Fibroblast of lung (primary cell): ENCODE data around the gene CCK. TPM values are rescaled to one million over a fixed set of nuclear protein-coding genes. Genes with fewer than 3 reads are reported as not detected.
A peak's percentile ranks its signal among the peaks of the same experiment; 100 is the strongest.

Experiments
- DNase-seq, 2 donors: peaks; one replicate each; pipeline versions ENCODE4 v3.0.0 to v3.0.0-alpha.2; 2010; ENCODE audit warnings: low read depth in 2 of 2
- H2AFZ ChIP-seq: 2 replicates; pipeline ENCODE4 v1.5.1; 2012; ENCODE audit warnings: low read length, control low read depth, inconsistent platforms
- H3K27ac ChIP-seq: 2 replicates; pipeline ENCODE4 v1.5.1; 2011; ENCODE audit warnings: low read length, control low read depth; ENCODE audit not compliant: insufficient read depth
- H3K27me3 ChIP-seq: 2 replicates; pipeline ENCODE4 v1.5.1; 2011; ENCODE audit warnings: mild to moderate bottlenecking, low read length; ENCODE audit not compliant: control insufficient read depth, insufficient read depth
- H3K36me3 ChIP-seq: 2 replicates; pipeline ENCODE4 v1.5.1; 2011; ENCODE audit warnings: low read length; ENCODE audit not compliant: control insufficient read depth, insufficient read depth
- H3K4me1 ChIP-seq: 2 replicates; pipeline ENCODE4 v1.5.1; 2011; ENCODE audit warnings: low read length; ENCODE audit not compliant: control insufficient read depth, insufficient read depth; ENCODE audit errors: extremely low read depth
- H3K4me2 ChIP-seq: 2 replicates; pipeline ENCODE4 v1.5.1; 2011; ENCODE audit warnings: low read length, control low read depth; ENCODE audit not compliant: insufficient read depth; ENCODE audit errors: extremely low read depth
- H3K4me3 ChIP-seq, 4 experiments: fragments of 200-600 bp in 1 of 4; sonication (generic) in 1 of 4; replicated peaks in 1 of 4; 2 replicates each; pipeline ENCODE4 v1.5.1; 2011 to 2016; ENCODE audit warnings: low read length in 4 of 4, low read depth in 3 of 4, mild to moderate bottlenecking in 3 of 4, control low read depth in 2 of 4, inconsistent platforms in 1 of 4, mixed read lengths in 1 of 4; ENCODE audit not compliant: insufficient read depth in 1 of 4; ENCODE audit errors: control extremely low read depth in 1 of 4
- H3K79me2 ChIP-seq: 2 replicates; pipeline ENCODE4 v1.5.1; 2012; ENCODE audit warnings: mild to moderate bottlenecking, low read length, inconsistent platforms; ENCODE audit not compliant: control insufficient read depth, insufficient read depth
- H3K9ac ChIP-seq: 2 replicates; pipeline ENCODE4 v1.5.1; 2011; ENCODE audit warnings: mild to moderate bottlenecking, low read length, control low read depth; ENCODE audit not compliant: insufficient read depth
- H3K9me3 ChIP-seq: 2 replicates; pipeline ENCODE4 v1.5.1; 2012; ENCODE audit warnings: low read depth, low read length; ENCODE audit not compliant: control insufficient read depth, insufficient read depth
- H4K20me1 ChIP-seq: 2 replicates; pipeline ENCODE4 v1.5.1; 2011; ENCODE audit warnings: low read length; ENCODE audit not compliant: control insufficient read depth, insufficient read depth; ENCODE audit errors: extremely low read depth
- CTCF ChIP-seq, 2 donors: IDR thresholded peaks in 1 of 2; conservative IDR thresholded peaks in 1 of 2; 1 replicate in 1 of 2; 2 replicates in 1 of 2; pipeline ENCODE4 v1.5.1; 2011 to 2012; ENCODE audit warnings: low read length in 2 of 2, control low read depth in 1 of 2, inconsistent platforms in 1 of 2, low read depth in 1 of 2, mild to moderate bottlenecking in 1 of 2
- EZH2 ChIP-seq: IDR thresholded peaks from 2 replicates; pipeline ENCODE4 v1.5.1; 2012; ENCODE audit warnings: low read length, control low read depth, mild to moderate bottlenecking; ENCODE audit errors: missing control alignments
- polyA plus RNA-seq, 2 donors: library from polyadenylated mRNA; depleted of rRNA in 1 of 2; stranded (reverse) in 1 of 2; unstranded in 1 of 2; fragments of >200 nt; gene quantifications; 2 replicates each; pipeline ENCODE4 v1.2.1, GENCODE V29; 2011 to 2012; ENCODE audit warnings: missing spikeins in 1 of 2
- total RNA-seq: library from RNA; depleted of rRNA; stranded (reverse); fragments of >200 nt; gene quantifications from 2 replicates; pipeline ENCODE4 v1.2.1, GENCODE V29; 2014

The CCK gene
- total and polyA plus RNA-seq, 2 donors (not counting 1 experiment from before 2014, with no cell fraction given), result 0.33 TPM

- TF ChIP-seq EZH2 (no peak), CTCF (conservative IDR thresholded peaks at IDR 0.05 in 1 of 2, IDR thresholded peaks at IDR 0.05 in 1 of 2; ENCODE audit: low read depth in 1 of 2, low read length in 2 of 2) (no peak)
- Histone ChIP-seq H3K27me3 (no peaks in the 10 kb centered on the region), H3K4me1 (peaks cover 6% of the 10 kb centered on the region), H3K4me3 (no peak overlapping the region), H4K20me1 (no peaks in the 10 kb centered on the region), H2AFZ (no peak overlapping the region), H3K79me2 (no peaks in the 10 kb centered on the region), H3K9me3 (no peaks in the 10 kb centered on the region), H3K4me2 (no peak overlapping the region), H3K9ac (no peak overlapping the region), H3K27ac (no peak overlapping the region), H3K36me3 (peaks cover 6% of the 10 kb centered on the region)
- peak in 1 of 2 donors; percentile 17 for DNase-seq
These were observed 49.1 kb downstream of the CCK start for GRCh38 chr3:42216931-42217333.

GRCh38 chr3:42216302-42216701 lies 49.7 kb downstream of the CCK start:
- Histone ChIP-seq H4K20me1 (no peaks in the 10 kb centered on the region), H2AFZ (no peak overlapping the region), H3K9me3 (no peaks in the 10 kb centered on the region), H3K9ac (no peak overlapping the region), H3K79me2 (no peaks in the 10 kb centered on the region), H3K4me3 (no peak overlapping the region), H3K27ac (no peak overlapping the region), H3K4me1 (peaks cover 6% of the 10 kb centered on the region), H3K27me3 (no peaks in the 10 kb centered on the region), H3K36me3 (peaks cover 6% of the 10 kb centered on the region), H3K4me2 (no peak overlapping the region)
- no peak for TF ChIP-seq CTCF (conservative IDR thresholded peaks at IDR 0.05 in 1 of 2, IDR thresholded peaks at IDR 0.05 in 1 of 2; ENCODE audit: low read depth in 1 of 2, low read length in 2 of 2)
- no peak for TF ChIP-seq EZH2
- no peak for DNase-seq

GRCh38 chr3:42214565-42215283 lies 51.3 kb downstream of the CCK start:
- H3K4me2 ChIP-seq, result no peak overlapping the region
- peaks cover 6% of the 10 kb centered on the region for H3K4me1 ChIP-seq
- no peak overlapping the region for H3K27ac ChIP-seq
- H3K4me3 ChIP-seq, result no peak overlapping the region
- TF ChIP-seq CTCF (conservative IDR thresholded peaks at IDR 0.05 in 1 of 2, IDR thresholded peaks at IDR 0.05 in 1 of 2; ENCODE audit: low read depth in 1 of 2, low read length in 2 of 2) (no peak), EZH2 (no peak)
- H3K36me3 ChIP-seq, result peaks cover 4% of the 10 kb centered on the region
- no peaks in the 10 kb centered on the region for H3K9me3 ChIP-seq
- peak in 1 of 2 donors; percentile 33 for DNase-seq
- no peaks in the 10 kb centered on the region for H3K27me3 ChIP-seq
- H3K79me2 ChIP-seq, result no peaks in the 10 kb centered on the region
- H2AFZ ChIP-seq, result no peak overlapping the region
- no peak overlapping the region for H3K9ac ChIP-seq
- no peaks in the 10 kb centered on the region for H4K20me1 ChIP-seq
